Fibroblast of skin of scalp (primary cell): ENCODE data around the gene EPHA5.
"Not testable (repeated sequence)": the region's sequence is repeated elsewhere in the genome, so short reads cannot be mapped to it uniquely, and the experiment has no call there.

Experiments
- DNase-seq: peaks from one replicate; pipeline ENCODE4 v3.0.0-alpha.2; 2013

EPHA5 gene

DNA sequence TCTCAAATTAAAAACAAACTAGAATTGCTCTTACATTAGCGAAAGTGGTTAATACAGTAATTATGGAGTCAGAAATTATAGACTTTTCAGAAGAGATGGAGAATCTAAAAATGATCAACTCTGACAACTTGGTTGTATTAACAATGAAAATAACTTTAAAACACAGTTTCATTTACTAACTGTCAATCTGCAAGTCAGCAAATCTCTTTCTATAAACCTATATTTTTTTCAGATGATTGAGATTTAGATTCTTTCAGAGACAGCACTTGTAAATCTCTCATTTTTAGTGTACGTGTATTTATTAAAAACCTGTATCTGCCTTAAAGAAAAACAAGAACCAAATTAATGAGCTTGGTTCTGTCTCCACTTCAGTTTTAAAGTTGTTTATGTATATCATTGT, 311.4 kb downstream of the EPHA5 start:
- no peak for DNase-seq

DNA sequence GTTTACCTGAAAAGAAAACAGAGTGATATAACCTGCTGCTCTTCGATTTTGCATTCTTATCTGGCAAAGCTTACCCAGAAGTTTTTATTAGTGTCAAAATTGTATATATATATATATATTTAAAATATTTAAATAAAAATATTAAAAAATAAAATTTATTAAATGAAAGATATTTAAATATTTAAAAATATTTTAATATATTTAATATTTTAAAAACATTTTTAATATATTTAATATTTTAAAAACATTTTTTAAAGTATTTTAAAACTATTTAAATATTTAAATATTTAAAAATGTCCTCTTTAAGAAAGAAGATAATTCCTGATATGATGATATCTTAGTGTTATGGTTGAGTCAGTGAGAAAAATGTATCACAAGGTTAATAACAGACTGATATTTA, 317.2 kb downstream of the EPHA5 start:
- DNase-seq, result no peak

DNA sequence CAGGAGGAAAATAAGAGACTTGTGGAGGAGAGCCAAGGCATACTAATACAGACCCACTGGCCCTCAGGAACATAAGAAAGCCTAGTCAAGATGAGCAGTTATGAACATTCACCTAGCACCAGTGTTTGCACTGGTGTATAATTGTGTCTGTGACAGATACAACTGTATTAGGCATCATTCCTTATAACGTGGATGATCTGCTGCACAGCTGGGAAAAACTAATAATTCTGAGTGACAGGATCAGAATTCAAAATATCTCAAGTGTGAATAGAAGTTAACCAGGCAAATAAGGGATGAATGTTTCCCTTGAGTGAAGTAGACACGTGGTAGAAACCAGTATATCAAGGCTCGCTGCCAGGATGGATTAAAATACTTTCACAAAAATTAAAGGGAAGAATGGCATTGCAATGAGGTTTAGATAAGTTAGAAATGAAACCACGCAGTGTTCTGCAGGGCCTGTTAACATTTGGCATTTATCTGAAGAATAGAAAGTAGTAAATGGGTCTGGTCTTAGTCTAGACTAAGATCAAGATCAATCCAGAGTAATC, 325.9 kb downstream of the EPHA5 start:
- peak; percentile 80 for DNase-seq

DNA sequence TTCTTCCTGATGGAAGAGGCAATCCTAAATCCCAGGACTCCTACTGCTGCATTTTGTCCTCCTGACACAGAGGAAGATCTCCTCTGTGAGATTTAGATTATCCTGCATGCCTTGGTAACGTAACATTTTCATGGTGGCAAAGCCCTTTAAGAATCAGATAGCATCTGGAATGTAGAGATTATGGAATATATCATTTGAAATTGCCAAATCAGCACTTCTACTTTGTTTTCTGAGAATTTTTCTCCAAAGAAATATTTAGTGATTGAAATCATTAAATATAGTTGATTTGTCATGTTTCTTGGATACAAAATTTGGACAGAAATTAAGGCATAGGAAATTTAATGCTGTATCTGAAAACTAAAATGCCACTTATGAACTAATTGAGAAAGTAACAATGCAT, 326.9 kb downstream of the EPHA5 start:
- no peak for DNase-seq

DNA sequence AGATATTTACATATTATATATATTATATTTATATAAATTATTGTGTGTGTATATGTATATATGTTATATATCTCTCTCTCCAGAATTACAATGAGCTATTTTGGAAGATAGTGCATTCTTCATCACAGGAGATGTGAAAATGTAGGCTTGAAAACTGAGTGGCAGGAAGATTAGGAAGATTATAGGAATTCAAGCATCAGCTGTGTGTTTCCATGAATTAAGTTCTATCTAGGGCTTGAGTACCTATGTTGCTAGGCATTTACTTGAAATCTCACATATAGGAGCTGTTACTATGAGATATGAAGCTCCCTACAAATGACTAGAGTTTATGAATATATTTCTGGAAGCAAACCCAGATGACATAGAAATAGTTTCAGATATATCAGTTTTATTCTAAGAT, 328.7 kb downstream of the EPHA5 start:
- DNase-seq, result no peak

DNA sequence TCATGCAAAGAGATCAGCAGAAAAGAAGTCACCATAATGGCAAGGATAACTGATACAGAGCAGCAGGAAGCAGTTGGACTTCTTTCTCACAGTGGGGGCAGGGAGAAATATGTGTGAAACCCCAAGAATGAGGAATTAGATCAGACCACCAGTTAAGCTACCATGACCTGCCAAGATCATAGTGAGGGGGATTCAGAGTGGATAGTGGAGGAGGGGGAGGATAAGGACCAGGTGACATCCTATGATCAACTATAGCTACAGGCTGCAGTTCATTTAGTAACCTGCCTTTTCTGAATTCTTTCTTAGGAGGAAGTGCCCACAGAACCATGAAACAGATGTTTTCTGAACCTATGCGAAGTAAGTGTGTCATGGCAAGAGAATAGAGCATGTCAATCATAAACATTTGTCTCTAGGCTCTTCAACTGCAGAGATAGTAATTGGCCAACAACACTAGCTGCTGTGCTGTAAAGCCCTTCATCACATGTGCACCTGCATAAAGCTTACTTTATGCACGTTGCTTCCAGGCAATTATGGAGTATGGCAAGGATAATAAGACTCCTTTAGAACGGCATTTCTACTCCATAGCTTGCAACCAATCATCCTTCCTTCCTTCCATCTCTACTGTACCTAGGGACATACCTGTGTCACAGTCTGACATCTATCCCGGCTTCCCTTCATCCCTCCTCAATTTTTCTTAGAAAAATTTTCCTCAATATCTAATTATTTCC, 329.7 kb downstream of the EPHA5 start:
- peak; percentile 23 for DNase-seq

DNA sequence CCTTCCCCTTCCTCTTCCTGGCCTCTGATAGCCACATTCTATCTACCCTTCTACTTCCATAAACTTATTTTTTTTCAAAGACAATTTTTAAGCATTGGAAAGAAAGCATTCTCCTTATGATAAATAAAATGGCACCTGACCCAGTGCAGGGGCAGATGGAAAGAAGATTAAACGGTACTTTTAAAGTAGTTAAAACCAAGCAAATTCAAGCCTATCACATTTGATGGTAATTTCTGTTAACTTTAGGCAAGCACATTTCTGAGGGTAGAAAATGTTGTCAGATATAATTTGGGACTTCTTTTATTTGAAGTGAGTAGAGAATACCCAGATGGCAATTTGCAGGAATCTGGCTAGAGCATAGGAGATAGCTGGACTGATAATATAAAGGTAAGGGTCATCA, 332.9 kb downstream of the EPHA5 start:
- DNase-seq, result no peak

DNA sequence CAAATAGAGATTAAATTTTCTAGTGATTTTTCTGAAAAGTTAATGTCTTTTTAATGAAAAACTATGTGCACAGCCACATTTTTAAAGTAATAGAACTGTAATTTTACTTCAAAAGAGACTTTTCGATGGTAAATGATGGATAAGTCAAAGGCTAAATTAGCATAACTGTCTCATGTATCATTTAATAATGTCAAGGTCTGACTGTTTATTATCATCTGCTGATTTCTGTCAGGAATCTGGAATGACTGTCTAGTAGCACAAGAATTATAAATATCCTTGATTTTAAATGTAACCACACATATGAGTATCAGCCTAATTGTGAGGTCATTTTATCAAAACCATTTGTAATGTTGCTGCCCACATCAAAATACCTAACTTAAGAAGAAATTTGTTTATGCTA, 333.8 kb downstream of the EPHA5 start:
- no peak for DNase-seq

DNA sequence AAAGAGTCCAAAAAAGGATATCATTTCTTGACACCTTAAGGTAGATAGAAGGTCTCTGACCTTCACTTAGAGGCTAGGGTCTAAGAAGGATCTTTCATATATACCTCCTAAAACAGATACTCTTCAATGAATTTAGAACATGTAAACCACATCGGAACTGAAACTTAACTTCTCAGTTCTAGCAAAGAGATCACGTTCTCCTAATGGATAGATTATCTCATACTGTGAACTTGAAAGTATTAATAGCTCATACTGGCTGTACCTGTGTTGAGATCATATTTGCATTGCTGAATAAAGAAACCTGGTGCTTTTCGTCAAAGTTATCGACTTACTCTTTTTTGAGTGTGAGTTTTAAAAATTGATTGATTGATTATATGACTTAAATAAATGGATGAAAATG, 353.8 kb downstream of the EPHA5 start:
- DNase-seq, result no peak

DNA sequence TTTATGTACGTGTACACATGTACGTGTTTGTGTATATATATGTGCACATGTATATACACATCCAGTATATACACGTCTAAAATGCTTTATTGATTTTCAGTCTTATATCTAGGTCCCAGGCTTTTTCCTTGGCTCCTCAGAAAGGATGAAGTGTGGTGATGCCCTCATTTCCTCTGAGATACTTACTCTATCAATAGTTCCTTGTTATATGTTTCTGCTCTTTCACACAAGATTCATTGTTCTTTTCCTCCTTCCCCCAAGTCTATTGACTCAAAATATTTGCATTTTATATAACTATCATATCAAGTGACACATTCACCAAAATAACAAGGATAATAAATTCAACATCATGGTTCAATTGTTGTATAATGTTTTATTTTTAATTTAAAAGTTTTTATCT, 359.2 kb downstream of the EPHA5 start:
- DNase-seq, result no peak

DNA sequence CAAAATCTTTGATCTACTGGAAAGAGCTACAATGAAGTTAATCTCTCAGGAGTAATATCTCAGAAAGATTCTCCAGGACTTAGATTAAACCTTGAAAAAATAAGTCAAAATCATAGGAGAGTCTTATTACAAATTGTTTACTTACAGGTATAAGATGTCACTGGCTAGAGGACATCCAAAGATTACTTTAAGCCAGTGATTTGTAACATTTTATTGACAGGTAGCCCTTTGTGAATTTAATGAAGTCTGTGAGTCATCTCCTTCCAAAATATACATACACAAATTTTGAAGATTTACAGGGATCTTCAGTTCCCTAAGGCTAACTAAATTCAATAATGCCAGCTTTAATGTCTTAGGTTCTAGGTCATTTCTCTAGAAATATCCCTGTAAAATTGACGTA, 359.7 kb downstream of the EPHA5 start:
- no peak for DNase-seq

DNA sequence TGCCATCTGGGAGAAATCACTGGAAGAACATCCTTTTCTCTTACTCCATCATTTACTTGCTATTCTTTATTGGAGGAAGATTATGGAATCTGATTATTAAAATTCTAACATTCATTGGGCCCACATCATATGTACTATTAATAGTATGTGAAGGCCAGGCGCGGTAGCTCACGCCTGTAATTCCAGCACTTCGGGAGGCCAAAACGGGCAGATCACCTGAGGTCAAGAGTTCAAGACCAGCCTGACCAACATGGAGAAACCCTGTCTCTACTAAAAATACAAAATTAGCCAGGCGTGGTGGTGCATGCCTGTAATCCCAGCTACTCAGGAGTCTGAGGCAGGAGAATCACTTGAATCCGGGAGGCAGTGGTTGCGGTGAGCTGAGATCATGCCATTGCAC, 361.7 kb downstream of the EPHA5 start:
- not testable (repeated sequence) for DNase-seq

DNA sequence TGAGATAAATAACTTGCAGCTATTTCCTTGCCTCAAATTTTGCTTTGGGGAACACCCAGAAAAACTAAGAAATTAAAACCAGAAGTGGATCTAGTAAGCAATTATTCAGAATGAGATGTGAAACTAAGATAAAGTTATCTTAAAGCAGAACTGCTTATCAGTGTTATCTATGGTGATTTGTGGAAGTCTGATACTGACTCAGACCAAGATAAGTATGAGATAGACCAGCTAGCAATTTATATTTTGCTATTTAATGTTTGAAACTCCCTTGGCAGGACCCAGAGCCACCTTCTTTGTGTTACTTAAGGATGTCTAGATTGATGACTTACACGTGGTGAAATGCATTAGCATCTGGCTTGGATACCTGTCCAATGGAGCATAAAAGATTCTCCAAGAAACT, 368.1 kb downstream of the EPHA5 start:
- DNase-seq, result no peak

DNA sequence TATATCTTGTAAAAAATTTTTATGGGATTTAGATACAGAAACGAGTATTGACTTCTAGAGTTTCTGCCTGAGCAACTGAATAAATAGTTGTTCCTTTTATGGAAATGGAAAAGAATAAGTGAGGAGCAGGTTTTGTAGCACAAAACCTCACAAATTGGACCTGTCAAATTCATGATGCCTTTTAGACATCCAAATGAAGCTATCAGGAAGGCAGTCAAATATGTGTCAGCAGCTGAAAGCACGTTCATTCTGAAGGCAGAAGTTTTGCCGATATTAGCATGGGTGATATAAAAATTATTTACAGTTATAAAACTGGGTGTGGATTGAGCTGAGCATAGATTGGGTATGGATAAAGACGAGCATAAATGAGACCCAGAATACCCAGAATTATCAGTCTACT, 374.0 kb downstream of the EPHA5 start:
- no peak for DNase-seq

DNA sequence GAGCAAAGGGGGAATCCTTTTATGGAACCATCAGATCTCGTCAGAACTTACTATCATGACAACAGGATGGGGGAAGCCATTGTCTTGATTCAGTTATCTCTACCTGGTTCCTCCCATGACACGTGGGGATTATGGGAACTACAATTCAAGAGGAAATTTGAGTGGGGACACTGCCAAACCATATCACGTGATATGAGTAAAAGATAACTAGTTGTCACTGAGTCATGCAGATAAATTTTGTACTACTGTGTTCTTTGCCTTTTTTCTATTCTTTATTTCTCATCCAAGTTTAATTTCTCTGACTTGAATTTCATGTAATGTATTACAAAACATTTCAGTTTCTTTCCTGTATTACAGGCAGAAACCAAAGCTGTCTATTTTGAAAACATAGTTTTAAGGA, 383.2 kb downstream of the EPHA5 start:
- no peak for DNase-seq
